ENCODE results near the gene SLC10A1.
"Not testable (repeated sequence)": the region's sequence is repeated elsewhere in the genome, so short reads cannot be mapped to it uniquely, and the experiment has no call there.

SLC10A1 gene

GRCh38 chr14:69754487-69754886 is 42.6 kb downstream of the SLC10A1 start:
- H3K27ac ChIP-seq (ENCODE audit: low read length): no peak overlapping the region
- no peaks in the 10 kb centered on the region for H3K9me3 ChIP-seq (ENCODE audit: control insufficient read depth in 2 of 2, low read length in 2 of 2)
- no peak overlapping the region for H3K4me3 ChIP-seq (ENCODE audit: low read length in 2 of 2)
- peaks cover 0 to 6% of the 10 kb centered on the region in 2 donors for H3K27me3 ChIP-seq (ENCODE audit: control insufficient read depth in 1 of 2, insufficient read depth in 2 of 2, low read length in 2 of 2)
- no peak overlapping the region for H3K9ac ChIP-seq (ENCODE audit: low read length in 2 of 2)
- H3K4me1 ChIP-seq (ENCODE audit: control insufficient read depth, insufficient read depth, low read length): no peaks in the 10 kb centered on the region
- H3K36me3 ChIP-seq (ENCODE audit: control insufficient read depth in 2 of 2, insufficient read depth in 2 of 2, low read length in 2 of 2): no peaks in the 10 kb centered on the region

GRCh38 chr14:69753860-69754259 is 43.2 kb downstream of the SLC10A1 start:
- H3K4me1 ChIP-seq (ENCODE audit: control insufficient read depth, insufficient read depth, low read length): no peaks in the 10 kb centered on the region
- H3K27me3 ChIP-seq (ENCODE audit: control insufficient read depth in 1 of 2, insufficient read depth in 2 of 2, low read length in 2 of 2): peaks cover 0 to 3% of the 10 kb centered on the region in 2 donors
- no peaks in the 10 kb centered on the region for H3K36me3 ChIP-seq (ENCODE audit: control insufficient read depth in 2 of 2, insufficient read depth in 2 of 2, low read length in 2 of 2)
- H3K9me3 ChIP-seq (ENCODE audit: control insufficient read depth in 2 of 2, low read length in 2 of 2): no peaks in the 10 kb centered on the region
- H3K4me3 ChIP-seq (ENCODE audit: low read length in 2 of 2): no peak overlapping the region
- H3K27ac ChIP-seq (ENCODE audit: low read length): no peak overlapping the region
- no peak overlapping the region for H3K9ac ChIP-seq (ENCODE audit: low read length in 2 of 2)

DNA sequence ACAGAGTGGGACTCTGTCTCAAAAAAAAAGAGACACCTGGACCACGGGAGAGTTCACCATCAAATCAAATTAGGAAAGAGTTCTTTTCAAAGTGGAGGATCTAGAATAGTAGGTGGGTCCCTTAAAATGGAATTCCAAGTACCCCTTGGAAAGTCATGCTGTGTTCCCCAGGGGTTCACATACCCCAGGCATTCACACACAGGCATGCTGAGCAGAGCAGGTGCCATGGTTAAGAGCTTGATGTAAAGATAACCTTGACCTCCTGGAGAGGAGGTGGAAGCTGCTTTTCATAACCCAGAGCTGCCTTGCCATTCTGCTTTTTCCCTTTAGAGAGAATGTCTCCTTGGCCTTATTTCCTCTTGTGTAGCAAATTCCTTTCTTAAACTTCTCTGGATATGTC is 44.3 kb downstream of the SLC10A1 start:
- Histone ChIP-seq H3K27ac (ENCODE audit: low read length) (no peak overlapping the region), H3K36me3 (ENCODE audit: control insufficient read depth in 2 of 2, insufficient read depth in 2 of 2, low read length in 2 of 2) (no peaks in the 10 kb centered on the region), H3K4me1 (ENCODE audit: control insufficient read depth, insufficient read depth, low read length) (no peaks in the 10 kb centered on the region), H3K9ac (ENCODE audit: low read length in 2 of 2) (no peak overlapping the region), H3K9me3 (ENCODE audit: control insufficient read depth in 2 of 2, low read length in 2 of 2) (no peaks in the 10 kb centered on the region), H3K4me3 (ENCODE audit: low read length in 2 of 2) (no peak overlapping the region), H3K27me3 (ENCODE audit: control insufficient read depth in 1 of 2, insufficient read depth in 2 of 2, low read length in 2 of 2) (peaks cover 0 to 2% of the 10 kb centered on the region in 2 donors)

GRCh38 chr14:69750495-69750894 is 46.5 kb downstream of the SLC10A1 start:
- Histone ChIP-seq H3K27me3 (ENCODE audit: control insufficient read depth in 1 of 2, insufficient read depth in 2 of 2, low read length in 2 of 2) (no peaks in the 10 kb centered on the region), H3K9ac (ENCODE audit: low read length in 2 of 2) (no peak overlapping the region), H3K4me3 (ENCODE audit: low read length in 2 of 2) (no peak overlapping the region), H3K27ac (ENCODE audit: low read length) (no peak overlapping the region), H3K9me3 (ENCODE audit: control insufficient read depth in 2 of 2, low read length in 2 of 2) (no peaks in the 10 kb centered on the region), H3K4me1 (ENCODE audit: control insufficient read depth, insufficient read depth, low read length) (no peaks in the 10 kb centered on the region), H3K36me3 (ENCODE audit: control insufficient read depth in 2 of 2, insufficient read depth in 2 of 2, low read length in 2 of 2) (no peaks in the 10 kb centered on the region)

DNA sequence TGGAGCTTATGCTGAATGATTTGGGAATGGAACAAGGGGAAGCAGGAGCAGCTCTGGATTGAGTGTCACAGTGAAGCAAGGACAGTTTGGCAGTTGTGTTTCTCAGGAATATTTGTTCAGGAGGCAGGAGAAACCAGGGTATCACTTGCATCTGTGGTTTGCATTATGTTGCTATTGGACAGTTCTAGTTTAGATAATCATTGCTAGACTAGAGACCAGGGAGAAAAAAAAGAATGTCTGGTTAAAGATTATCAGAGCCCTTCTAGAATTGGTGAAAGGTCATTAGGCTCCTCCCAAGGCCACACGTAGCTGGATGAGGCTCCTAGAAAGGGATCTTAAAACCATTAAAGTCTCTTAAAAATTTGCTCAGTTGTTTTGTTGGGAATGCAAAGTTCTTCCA is 47.1 kb downstream of the SLC10A1 start:
- no peaks in the 10 kb centered on the region for H3K9me3 ChIP-seq (ENCODE audit: control insufficient read depth in 2 of 2, low read length in 2 of 2)
- H3K9ac ChIP-seq (ENCODE audit: low read length in 2 of 2): no peak overlapping the region
- no peaks in the 10 kb centered on the region for H3K4me1 ChIP-seq (ENCODE audit: control insufficient read depth, insufficient read depth, low read length)
- H3K36me3 ChIP-seq (ENCODE audit: control insufficient read depth in 2 of 2, insufficient read depth in 2 of 2, low read length in 2 of 2): no peaks in the 10 kb centered on the region
- H3K27ac ChIP-seq (ENCODE audit: low read length): no peak overlapping the region
- H3K27me3 ChIP-seq (ENCODE audit: control insufficient read depth in 1 of 2, insufficient read depth in 2 of 2, low read length in 2 of 2): no peaks in the 10 kb centered on the region
- H3K4me3 ChIP-seq (ENCODE audit: low read length in 2 of 2): no peak overlapping the region

GRCh38 chr14:69741055-69741454 is 56.0 kb downstream of the SLC10A1 start:
- Histone ChIP-seq H3K27me3 (ENCODE audit: control insufficient read depth in 1 of 2, insufficient read depth in 2 of 2, low read length in 2 of 2) (peaks cover 0 to 3% of the 10 kb centered on the region in 2 donors), H3K4me3 (ENCODE audit: low read length in 2 of 2) (no peak overlapping the region), H3K27ac (ENCODE audit: low read length) (no peak overlapping the region), H3K9ac (ENCODE audit: low read length in 2 of 2) (no peak overlapping the region), H3K4me1 (ENCODE audit: control insufficient read depth, insufficient read depth, low read length) (no peaks in the 10 kb centered on the region), H3K36me3 (ENCODE audit: control insufficient read depth in 2 of 2, insufficient read depth in 2 of 2, low read length in 2 of 2) (no peaks in the 10 kb centered on the region), H3K9me3 (ENCODE audit: control insufficient read depth in 2 of 2, low read length in 2 of 2) (no peaks in the 10 kb centered on the region)

- not testable (repeated sequence) for H3K27me3 ChIP-seq (ENCODE audit: control insufficient read depth in 1 of 2, insufficient read depth in 2 of 2, low read length in 2 of 2); H3K27ac ChIP-seq (ENCODE audit: low read length); H3K4me3 ChIP-seq (ENCODE audit: low read length in 2 of 2); H3K9me3 ChIP-seq (ENCODE audit: control insufficient read depth in 2 of 2, low read length in 2 of 2); H3K36me3 ChIP-seq (ENCODE audit: control insufficient read depth in 2 of 2, insufficient read depth in 2 of 2, low read length in 2 of 2); H3K4me1 ChIP-seq (ENCODE audit: control insufficient read depth, insufficient read depth, low read length); H3K9ac ChIP-seq (ENCODE audit: low read length in 2 of 2)
Observed at GRCh38 chr14:69736405-69736804, 60.6 kb downstream of the SLC10A1 start.

GRCh38 chr14:69731919-69732598 is 65.0 kb downstream of the SLC10A1 start:
- H3K27ac ChIP-seq (ENCODE audit: low read length); H3K4me1 ChIP-seq (ENCODE audit: control insufficient read depth, insufficient read depth, low read length); H3K4me3 ChIP-seq (ENCODE audit: low read length in 2 of 2); H3K36me3 ChIP-seq (ENCODE audit: control insufficient read depth in 2 of 2, insufficient read depth in 2 of 2, low read length in 2 of 2); H3K9me3 ChIP-seq (ENCODE audit: control insufficient read depth in 2 of 2, low read length in 2 of 2); H3K9ac ChIP-seq (ENCODE audit: low read length in 2 of 2); H3K27me3 ChIP-seq (ENCODE audit: control insufficient read depth in 1 of 2, insufficient read depth in 2 of 2, low read length in 2 of 2): not testable (repeated sequence)

DNA sequence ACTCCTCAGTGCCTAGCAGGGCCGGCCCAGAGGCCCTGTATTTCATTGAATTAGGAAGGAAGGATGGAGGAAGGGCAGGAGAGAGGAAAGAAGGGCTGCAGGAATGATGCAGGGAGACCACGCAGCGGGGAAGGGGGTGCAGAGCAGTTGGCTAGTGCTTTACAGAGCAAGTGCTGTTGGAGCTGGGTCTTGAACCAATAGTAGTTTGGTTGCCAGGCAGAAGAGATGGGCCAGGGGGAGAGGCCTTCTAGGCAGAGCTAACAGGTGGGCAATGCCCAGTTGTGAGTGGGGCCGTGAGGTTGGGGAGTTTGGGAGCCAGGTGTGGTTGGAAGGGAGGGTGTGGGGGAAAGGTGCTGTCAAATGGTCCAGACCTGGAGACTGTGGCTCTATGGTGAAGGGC is 69.2 kb downstream of the SLC10A1 start:
- Histone ChIP-seq H3K9me3 (ENCODE audit: control insufficient read depth in 2 of 2, low read length in 2 of 2) (no peaks in the 10 kb centered on the region), H3K27me3 (ENCODE audit: control insufficient read depth in 1 of 2, insufficient read depth in 2 of 2, low read length in 2 of 2) (no peaks in the 10 kb centered on the region), H3K27ac (ENCODE audit: low read length) (no peak overlapping the region), H3K4me3 (ENCODE audit: low read length in 2 of 2) (no peak overlapping the region), H3K9ac (ENCODE audit: low read length in 2 of 2) (no peak overlapping the region), H3K36me3 (ENCODE audit: control insufficient read depth in 2 of 2, insufficient read depth in 2 of 2, low read length in 2 of 2) (no peaks in the 10 kb centered on the region), H3K4me1 (ENCODE audit: control insufficient read depth, insufficient read depth, low read length) (peaks cover 10% of the 10 kb centered on the region)

DNA sequence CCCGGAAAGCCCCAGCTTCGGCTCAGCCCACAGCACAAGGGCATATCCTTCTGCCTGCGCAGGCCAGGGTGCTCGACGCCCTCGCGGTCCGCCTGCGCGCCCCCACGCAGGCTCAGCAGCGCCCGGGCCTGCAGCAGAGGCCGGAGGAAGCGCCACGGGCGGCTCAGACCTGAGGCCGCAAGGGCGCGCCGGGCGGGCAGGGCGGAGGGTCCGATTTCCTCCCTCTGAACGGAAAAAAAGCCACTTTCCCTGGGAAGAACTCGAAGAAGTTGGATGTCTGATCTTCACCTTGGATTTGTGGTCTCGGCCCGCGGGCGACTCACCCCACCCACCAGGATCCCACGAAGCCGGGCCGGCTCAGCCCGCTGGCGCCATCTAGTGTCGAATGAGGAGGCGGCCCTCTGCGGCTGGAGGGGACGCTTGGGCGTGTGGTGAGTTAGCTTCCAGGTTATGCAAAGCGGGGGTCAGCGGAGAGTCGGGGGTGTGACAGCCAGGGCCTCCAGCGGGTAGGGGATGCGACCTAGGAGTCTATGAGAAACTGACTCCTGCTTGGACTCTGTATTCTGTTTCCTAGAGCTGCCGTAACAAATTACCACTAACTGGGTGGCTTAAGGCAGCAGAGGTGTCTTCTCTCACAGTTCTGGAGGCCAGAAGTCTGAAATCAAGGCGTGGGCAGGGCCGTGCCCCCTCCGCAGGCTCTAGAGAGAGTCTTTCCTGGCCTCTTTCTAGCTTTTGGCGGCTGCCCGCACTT is 70.1 kb downstream of the SLC10A1 start:
- peaks cover 10% of the 10 kb centered on the region for H3K4me1 ChIP-seq (ENCODE audit: control insufficient read depth, insufficient read depth, low read length)
- H3K4me3 ChIP-seq (ENCODE audit: low read length in 2 of 2): peak overlapping the region; percentile 50 to 68
- no peaks in the 10 kb centered on the region for H3K36me3 ChIP-seq (ENCODE audit: control insufficient read depth in 2 of 2, insufficient read depth in 2 of 2, low read length in 2 of 2)
- peak overlapping the region; percentile 60 for H3K9ac ChIP-seq (ENCODE audit: low read length in 2 of 2)
- H3K9me3 ChIP-seq (ENCODE audit: control insufficient read depth in 2 of 2, low read length in 2 of 2): no peaks in the 10 kb centered on the region
- H3K27ac ChIP-seq (ENCODE audit: low read length): no peak overlapping the region
- H3K27me3 ChIP-seq (ENCODE audit: control insufficient read depth in 1 of 2, insufficient read depth in 2 of 2, low read length in 2 of 2): no peaks in the 10 kb centered on the region

All from stomach smooth muscle (tissue), 2 donors.